C4-2B (cell line): Measurements from ENCODE around the gene ARHGAP45.

Experiments
- H3K27ac ChIP-seq: fragments of 450-650 bp; 2 replicates; pipeline ENCODE4 v1.5.1; 2017
- ZFX ChIP-seq: fragments of 450-650 bp; IDR thresholded peaks from 2 replicates; pipeline ENCODE4 v1.6.1; 2017
- TF ChIP-seq, protein P1 (sequence below): fragments of 450-650 bp; conservative IDR thresholded peaks from 2 replicates; pipeline ENCODE4 v1.5.1; 2017; ENCODE audit warnings: mild to moderate bottlenecking

ARHGAP45 gene

DNA sequence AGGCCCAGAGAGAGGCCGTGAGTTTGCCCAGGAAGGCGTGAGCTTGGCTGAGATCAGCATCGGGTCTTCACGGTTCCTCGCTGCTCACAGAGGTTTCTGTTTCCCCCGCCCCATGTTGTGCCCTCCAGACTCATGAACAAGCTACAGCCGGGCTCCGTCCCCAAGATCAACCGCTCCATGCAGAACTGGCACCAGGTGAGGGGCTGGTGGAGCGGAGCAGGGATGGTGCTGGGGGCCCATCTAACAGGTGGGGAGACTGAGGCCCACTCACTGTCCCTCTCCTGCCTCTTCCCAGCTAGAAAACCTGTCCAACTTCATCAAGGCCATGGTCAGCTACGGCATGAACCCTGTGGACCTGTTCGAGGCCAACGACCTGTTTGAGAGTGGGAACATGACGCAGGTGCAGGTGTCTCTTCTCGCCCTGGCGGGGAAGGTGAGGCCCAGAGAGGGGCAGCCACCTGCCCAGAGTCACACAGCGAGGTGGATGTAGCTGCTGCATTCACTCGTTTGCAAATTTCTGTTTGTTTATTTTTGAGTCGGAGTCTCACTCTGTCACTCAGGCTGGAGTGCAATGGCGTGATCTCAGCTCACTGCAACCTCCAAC is 34.6 kb upstream of the ARHGAP45 start:
- no peak overlapping the region for H3K27ac ChIP-seq
- TF ChIP-seq, protein P1, sequence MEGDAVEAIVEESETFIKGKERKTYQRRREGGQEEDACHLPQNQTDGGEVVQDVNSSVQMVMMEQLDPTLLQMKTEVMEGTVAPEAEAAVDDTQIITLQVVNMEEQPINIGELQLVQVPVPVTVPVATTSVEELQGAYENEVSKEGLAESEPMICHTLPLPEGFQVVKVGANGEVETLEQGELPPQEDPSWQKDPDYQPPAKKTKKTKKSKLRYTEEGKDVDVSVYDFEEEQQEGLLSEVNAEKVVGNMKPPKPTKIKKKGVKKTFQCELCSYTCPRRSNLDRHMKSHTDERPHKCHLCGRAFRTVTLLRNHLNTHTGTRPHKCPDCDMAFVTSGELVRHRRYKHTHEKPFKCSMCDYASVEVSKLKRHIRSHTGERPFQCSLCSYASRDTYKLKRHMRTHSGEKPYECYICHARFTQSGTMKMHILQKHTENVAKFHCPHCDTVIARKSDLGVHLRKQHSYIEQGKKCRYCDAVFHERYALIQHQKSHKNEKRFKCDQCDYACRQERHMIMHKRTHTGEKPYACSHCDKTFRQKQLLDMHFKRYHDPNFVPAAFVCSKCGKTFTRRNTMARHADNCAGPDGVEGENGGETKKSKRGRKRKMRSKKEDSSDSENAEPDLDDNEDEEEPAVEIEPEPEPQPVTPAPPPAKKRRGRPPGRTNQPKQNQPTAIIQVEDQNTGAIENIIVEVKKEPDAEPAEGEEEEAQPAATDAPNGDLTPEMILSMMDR = no peak
- TF ChIP-seq ZFX = no peak

DNA sequence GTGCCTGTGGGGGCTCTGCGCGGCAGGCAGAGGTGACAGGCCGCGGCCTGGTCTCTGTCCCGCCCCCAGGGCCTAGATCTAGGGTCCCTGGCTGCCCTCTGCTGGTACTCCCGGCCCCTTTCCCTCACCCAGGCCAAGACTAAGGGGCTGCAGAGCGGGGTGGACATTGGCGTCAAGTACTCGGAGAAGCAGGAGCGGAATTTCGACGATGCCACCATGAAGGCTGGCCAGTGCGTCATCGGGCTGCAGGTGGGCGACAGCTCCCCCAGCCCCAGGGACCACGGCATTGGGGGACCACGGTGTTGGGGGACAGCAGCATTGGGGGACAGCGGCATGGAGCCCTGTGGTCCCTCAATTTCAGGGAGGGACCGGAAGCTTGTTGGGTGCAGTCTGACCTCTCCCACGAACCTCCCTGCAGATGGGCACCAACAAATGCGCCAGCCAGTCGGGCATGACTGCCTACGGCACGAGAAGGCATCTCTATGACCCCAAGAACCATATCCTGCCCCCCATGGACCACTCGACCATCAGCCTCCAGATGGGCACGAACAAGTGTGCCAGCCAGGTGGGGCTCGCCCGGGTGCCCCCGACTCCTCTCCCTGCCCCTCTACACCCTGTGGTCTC is 30.9 kb upstream of the ARHGAP45 start:
- no peak overlapping the region for H3K27ac ChIP-seq
- TF ChIP-seq, protein P1 = no peak
- TF ChIP-seq ZFX = no peak

DNA sequence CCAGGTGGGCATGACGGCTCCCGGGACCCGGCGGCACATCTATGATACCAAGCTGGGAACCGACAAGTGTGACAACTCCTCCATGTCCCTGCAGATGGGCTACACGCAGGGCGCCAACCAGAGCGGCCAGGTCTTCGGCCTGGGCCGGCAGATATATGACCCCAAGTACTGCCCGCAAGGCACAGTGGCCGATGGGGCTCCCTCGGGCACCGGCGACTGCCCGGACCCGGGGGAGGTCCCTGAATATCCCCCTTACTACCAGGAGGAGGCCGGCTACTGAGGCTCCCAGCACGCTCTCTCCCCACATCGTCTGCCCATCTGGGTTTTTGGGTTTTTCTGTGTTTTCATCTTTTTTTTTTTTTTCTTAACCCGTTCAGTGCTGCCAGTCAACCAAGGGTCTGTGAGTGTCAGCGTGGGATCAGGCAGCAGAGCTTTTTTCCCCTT is 29.3 kb upstream of the ARHGAP45 start:
- TF ChIP-seq, protein P1 = no peak
- no peak for TF ChIP-seq ZFX
- no peak overlapping the region for H3K27ac ChIP-seq

DNA sequence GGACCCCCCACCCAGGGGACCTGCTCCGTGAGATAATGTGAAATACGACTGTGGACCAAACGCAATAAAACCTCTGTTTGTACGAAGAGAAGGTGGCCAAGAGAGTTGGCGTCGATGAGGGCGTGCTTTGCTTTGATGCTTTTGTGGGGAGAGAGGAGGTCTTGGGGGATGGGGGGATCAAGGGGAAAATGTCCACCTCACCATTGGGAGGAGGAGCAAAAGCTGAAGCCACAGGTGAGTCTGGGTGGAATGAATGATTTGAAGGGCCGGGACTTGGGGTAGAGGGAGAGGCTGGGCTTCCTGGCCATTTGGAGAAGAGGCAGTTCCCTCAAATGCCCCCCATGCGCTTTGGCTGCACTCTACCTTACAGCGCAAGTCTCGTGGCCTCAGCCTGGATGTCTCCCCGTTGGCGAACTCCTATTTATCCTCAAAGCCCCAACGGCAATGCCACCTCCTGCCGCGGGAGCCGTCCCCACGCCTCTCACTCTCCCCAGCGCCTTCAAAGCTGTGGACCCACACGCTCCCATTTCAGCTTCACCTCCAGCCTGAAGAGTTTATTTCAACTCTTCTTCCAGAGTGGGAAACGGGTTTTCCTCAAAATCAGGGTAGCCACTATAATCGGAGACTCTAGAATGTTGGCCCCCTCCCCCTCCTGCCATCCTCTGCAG is 27.9 kb upstream of the ARHGAP45 start:
- H3K27ac ChIP-seq = peak overlapping the region; percentile 73
- TF ChIP-seq, protein P1 = no peak
- TF ChIP-seq ZFX = no peak

DNA sequence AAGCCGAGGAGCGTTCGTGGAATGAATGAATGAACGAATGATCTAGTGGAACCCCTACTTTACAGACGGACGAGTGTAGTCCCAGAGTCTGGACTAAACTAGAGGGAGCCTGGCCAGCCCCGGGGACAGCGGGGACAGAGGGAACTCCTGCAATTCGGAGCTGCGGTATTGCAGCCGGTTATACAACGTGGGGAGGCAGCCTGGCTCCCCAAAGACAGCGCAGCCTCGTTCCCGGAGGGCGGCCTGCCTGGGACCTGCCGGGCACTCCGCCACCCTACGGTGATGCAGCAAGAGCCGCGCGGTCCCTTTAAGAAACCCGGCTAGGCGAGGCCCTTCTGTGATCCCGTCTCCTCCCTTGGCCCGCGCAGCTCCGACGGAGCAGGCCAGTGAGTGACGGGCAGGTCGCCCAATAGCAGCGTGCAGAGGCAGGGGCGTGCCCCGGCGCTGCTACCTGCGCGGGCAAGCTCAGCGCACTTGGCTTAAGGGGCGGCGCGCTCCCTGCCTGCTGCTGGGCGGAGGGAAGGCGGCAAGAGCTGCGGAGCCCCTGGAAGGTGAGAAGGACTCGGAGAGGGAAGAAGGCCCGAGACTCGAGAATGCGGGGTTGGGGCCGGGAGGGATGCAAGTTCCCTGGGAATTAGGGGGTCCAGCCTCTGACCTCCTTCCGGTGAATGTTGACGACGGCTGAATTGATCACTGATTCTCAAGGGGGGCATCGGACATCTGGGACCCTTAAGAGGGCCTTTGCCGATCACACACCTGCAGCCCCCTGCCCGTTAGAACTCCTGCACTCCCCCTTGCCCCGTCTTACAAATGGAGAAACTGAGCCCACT is 27.1 kb upstream of the ARHGAP45 start, which contains the start of gene ABCA7:
ABCA7 (plus strand) TSS at position 462 of the 830 bp plus-strand sequence. CDS start 1,255 bp downstream, outside the sequence.
- TF ChIP-seq, protein P1 = no peak
- peak; percentile 21; the same call in 1 of the 2 replicates for TF ChIP-seq ZFX
- peak within 1 kb of the TSS; percentile 73 for H3K27ac ChIP-seq

DNA sequence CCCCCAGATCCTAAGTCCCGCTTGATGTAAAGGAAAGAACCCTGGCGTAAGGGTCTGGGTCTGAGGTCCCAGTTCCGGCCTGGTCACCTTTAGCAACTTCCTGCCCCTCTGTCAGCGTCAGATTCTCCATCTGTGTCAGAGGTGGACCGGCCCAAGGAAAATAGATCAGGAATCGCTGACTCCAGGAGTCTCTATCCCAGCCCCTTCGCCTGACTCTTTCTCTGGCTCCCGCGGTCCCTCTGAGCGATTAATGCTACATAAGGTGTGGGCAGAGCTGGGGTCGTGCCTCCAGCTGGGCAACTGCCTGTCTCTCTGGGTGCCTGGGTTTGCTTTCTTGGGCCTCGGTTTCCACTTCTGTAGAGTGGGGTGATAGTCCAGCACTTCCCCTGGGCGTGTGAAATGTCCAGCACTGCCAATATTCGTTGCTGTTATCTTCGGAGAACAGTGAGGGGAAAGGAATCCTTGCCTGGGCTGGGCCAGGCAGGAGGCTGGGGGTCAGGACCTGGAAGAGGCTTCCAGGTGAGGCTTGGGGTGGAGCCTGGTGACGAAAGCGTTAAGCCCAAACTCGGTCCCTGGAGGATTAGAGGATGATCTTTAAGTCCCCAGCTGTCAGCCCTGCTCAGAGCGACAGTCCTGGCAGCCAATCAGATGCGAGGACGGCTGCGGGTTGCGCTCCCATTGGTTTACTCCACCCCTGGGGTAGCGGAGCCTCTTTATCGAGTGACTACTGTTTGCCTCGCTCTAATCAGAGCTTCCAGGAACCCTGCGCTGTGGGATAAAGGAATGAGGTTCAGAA is 26.3 kb upstream of the ARHGAP45 start:
- TF ChIP-seq, protein P1 = no peak
- no peak for TF ChIP-seq ZFX
- H3K27ac ChIP-seq = peak overlapping the region; percentile 73
